GM12878 (cell line): ENCODE results near the gene FOXK1. TPM values are rescaled to one million over a fixed set of nuclear protein-coding genes. Genes with fewer than 3 reads are reported as not detected.

Experiments used
- ATAC-seq: fragments of 200-7000 bp; cut with Tn5 transposase; 3 replicates; pipeline ENCODE4 v1.9.1; 2020; ENCODE audit warnings: mild to moderate bottlenecking, moderate library complexity
- BruUV-seq: library from RNA; stranded (reverse); fragments of 400-500 nt; replicated peaks from 2 replicates; lab custom pipeline; 2021; lab: Mats Ljungman, UMichigan
- CTCF ChIA-PET: fragments of 300-600 bp; sonication (Branson Sonifier 250); formaldehyde crosslinking; extraction: SDS; loops from one replicate; lab custom pipeline; 2021; ENCODE audit warnings: inconsistent platforms; lab: Yijun Ruan, JAX
- POLR2A ChIA-PET: fragments of 350-600 bp; formaldehyde crosslinking; extraction: SDS; loops from one replicate; lab custom pipeline; 2021; ENCODE audit warnings: inconsistent platforms; lab: Charles Lee
- RAD21 ChIA-PET: fragments of 300-600 bp; sonication (Branson Sonifier 250); formaldehyde crosslinking; loops from one replicate; lab custom pipeline; 2023; ENCODE audit warnings: antibody characterized with exemption; ENCODE audit not compliant: unreplicated experiment; lab: Charles Lee
- SMC1A ChIA-PET: fragments of 300-600 bp; sonication (Branson Sonifier 250); formaldehyde crosslinking; loops from one replicate; lab custom pipeline; 2023; ENCODE audit not compliant: unreplicated experiment, uncharacterized antibody; lab: Charles Lee
- DNase-seq: peaks from one replicate; pipeline ENCODE4 v3.0.0-alpha.2; 2011; ENCODE audit warnings: low read depth, low spot score
- FAIRE-seq: peaks from 3 replicates; lab custom pipeline; 2011; peaks lifted over from hg19 to GRCh38; lab: Jason Lieb, UNC
- H2AFZ ChIP-seq: 2 replicates; pipeline ENCODE4 v1.6.0; 2011; ENCODE audit warnings: low read depth, low read length, control low read depth; ENCODE audit not compliant: control insufficient read depth
- H3K27ac ChIP-seq: 2 replicates; pipeline ENCODE4 v1.5.1; 2011; ENCODE audit warnings: control low read depth; ENCODE audit not compliant: control insufficient read depth, insufficient read depth
- H3K27me3 ChIP-seq, 2 experiments: replicated peaks in 1 of 2; 2 replicates each; pipeline versions ENCODE4 v1.6.0 to v1.6.1; 2011; ENCODE audit warnings: low read length in 1 of 2; ENCODE audit not compliant: control insufficient read depth in 2 of 2, insufficient read depth in 2 of 2
- H3K36me3 ChIP-seq, 2 experiments: 2 replicates each; pipeline ENCODE4 v1.5.1; 2011; ENCODE audit warnings: low read length in 1 of 2; ENCODE audit not compliant: control insufficient read depth in 2 of 2, insufficient read depth in 2 of 2
- H3K4me1 ChIP-seq: 2 replicates; pipeline ENCODE4 v1.6.1; 2011; ENCODE audit warnings: mild to moderate bottlenecking, low read length, moderate library complexity, mixed read lengths; ENCODE audit not compliant: control insufficient read depth, insufficient read depth
- H3K4me2 ChIP-seq: 2 replicates; pipeline ENCODE4 v1.6.0; 2011; ENCODE audit warnings: control low read depth; ENCODE audit not compliant: control insufficient read depth, insufficient read depth
- H3K4me3 ChIP-seq: fragments of 200-600 bp; sonication (generic); 2 replicates; pipeline ENCODE4 v1.5.1; 2016
- H3K79me2 ChIP-seq: 2 replicates; pipeline ENCODE4 v1.6.0; 2011; ENCODE audit warnings: low read length; ENCODE audit not compliant: control insufficient read depth, insufficient read depth
- H3K9ac ChIP-seq: 2 replicates; pipeline ENCODE4 v1.8.0; 2011; ENCODE audit warnings: low read length, control low read depth, mixed read lengths; ENCODE audit not compliant: control insufficient read depth, insufficient read depth
- H3K9me3 ChIP-seq: replicated peaks from 3 replicates; pipeline ENCODE4 v1.5.1; 2011; ENCODE audit warnings: mild to moderate bottlenecking, low read length; ENCODE audit not compliant: control insufficient read depth, insufficient read depth
- H4K20me1 ChIP-seq: 2 replicates; pipeline ENCODE4 v1.6.0; 2011; ENCODE audit not compliant: control insufficient read depth, insufficient read depth
- CREM ChIP-seq: IDR thresholded peaks from 2 replicates; pipeline ENCODE4 v1.6.1; 2014; ENCODE audit warnings: antibody characterized with exemption, low read depth
- FOXK2 ChIP-seq: fragments of 450-650 bp; IDR thresholded peaks from 2 replicates; pipeline ENCODE4 v1.6.1; 2017; ENCODE audit warnings: mild to moderate bottlenecking, moderate library complexity
- HDAC6 ChIP-seq: fragments of 200-600 bp; sonication (generic); IDR thresholded peaks from one replicate; pipeline ENCODE4 v1.8.0; 2017; ENCODE audit warnings: antibody characterized with exemption; ENCODE audit not compliant: unreplicated experiment
- IKZF1 ChIP-seq: fragments of 450-650 bp; conservative IDR thresholded peaks from 2 replicates; pipeline ENCODE4 v1.6.1; 2017; ENCODE audit warnings: antibody characterized with exemption, mild to moderate bottlenecking
- JUND ChIP-seq: IDR thresholded peaks from 2 replicates; pipeline ENCODE4 v1.6.1; 2012; ENCODE audit warnings: low read depth, mild to moderate bottlenecking, low read length, improper control_type of control experiment, moderate library complexity
- KAT2A ChIP-seq: conservative IDR thresholded peaks from 2 replicates; pipeline ENCODE4 v1.6.1; 2011; ENCODE audit warnings: low read depth, low read length; ENCODE audit not compliant: control insufficient read depth
- MEF2B ChIP-seq: fragments of 450-650 bp; IDR thresholded peaks from 2 replicates; pipeline ENCODE4 v1.6.1; 2018; ENCODE audit warnings: mild to moderate bottlenecking, moderate library complexity; ENCODE audit not compliant: partially characterized antibody, poor library complexity, severe bottlenecking
- MTA3 ChIP-seq: IDR thresholded peaks from 2 replicates; pipeline ENCODE4 v1.6.1; 2012; ENCODE audit warnings: low read length, inconsistent platforms, borderline replicate concordance
- SIX5 ChIP-seq: IDR thresholded peaks from 2 replicates; pipeline ENCODE4 v1.6.1; 2011; ENCODE audit warnings: mild to moderate bottlenecking, low read depth, low read length, moderate library complexity; ENCODE audit not compliant: severe bottlenecking
- SREBF2 ChIP-seq: IDR thresholded peaks from 2 replicates; pipeline ENCODE4 v1.6.1; 2012; ENCODE audit warnings: mild to moderate bottlenecking, low read length
- WGBS: methylation state at CpG from one replicate; pipeline ENCODE4 v1.1.6; 2016; ENCODE audit warnings: low lambda C conversion rate; ENCODE audit not compliant: insufficient replicate concordance, insufficient coverage; ENCODE audit errors: missing lambda C conversion rate; 5-methylcytosine and 5-hydroxymethylcytosine counted together
- in situ Hi-C: fragments of 300-500 bp; cut with MboI; formaldehyde crosslinking; loops from 9 replicates; pipeline ENCODE4 v1.14.3; 2018; ENCODE audit warnings: mixed read lengths
- intact Hi-C: fragments of 100-400 bp; cut with micrococcal nuclease; formaldehyde crosslinking; loops from one replicate; pipeline ENCODE4 v1.14.2; 2022; ENCODE audit not compliant: unreplicated experiment
- polyA plus RNA-seq, 11 experiments: library from polyadenylated mRNA; depleted of rRNA in 4 of 11; unstranded in 6 of 11; stranded (reverse) in 5 of 11; fragments of >200 nt; fragmentation: Nextera tagmentation in 4 of 11; fragmentation: Illumina TruSeq in 1 of 11; extraction: Ambion mirVana in 4 of 11; extraction: Trizol in 1 of 11; gene quantifications; 1 replicate in 1 of 11; 2 replicates in 10 of 11; pipeline versions ENCODE4 v1.2.1 to v1.2.3, GENCODE V29; 2011 to 2016; ENCODE audit warnings: inconsistent platforms in 2 of 11, missing spikeins in 2 of 11, low read depth in 1 of 11
- total RNA-seq, 4 experiments: library from RNA; depleted of rRNA in 3 of 4; stranded (reverse); fragments of >200 nt in 3 of 4; fragmentation: Illumina TruSeq in 1 of 4; extraction: Trizol in 1 of 4; gene quantifications; 2 replicates each; pipeline versions ENCODE4 v1.2.1 to v1.2.3, GENCODE V29; 2013 to 2021
- TF ChIP-seq, protein P1 (sequence below): fragments of 450-650 bp; formaldehyde crosslinking; IDR thresholded peaks from 2 replicates; pipeline ENCODE4 v1.5.0; 2022; ENCODE audit warnings: mild to moderate bottlenecking, missing genetic modification characterization

Gene FOXK1
- total and polyA plus RNA-seq, 10 of the 15 experiments (the other 5 are each of a cell fraction or from before 2014, with no cell fraction given), result 0.24 to 31.8 (median 4.5) TPM

DNA sequence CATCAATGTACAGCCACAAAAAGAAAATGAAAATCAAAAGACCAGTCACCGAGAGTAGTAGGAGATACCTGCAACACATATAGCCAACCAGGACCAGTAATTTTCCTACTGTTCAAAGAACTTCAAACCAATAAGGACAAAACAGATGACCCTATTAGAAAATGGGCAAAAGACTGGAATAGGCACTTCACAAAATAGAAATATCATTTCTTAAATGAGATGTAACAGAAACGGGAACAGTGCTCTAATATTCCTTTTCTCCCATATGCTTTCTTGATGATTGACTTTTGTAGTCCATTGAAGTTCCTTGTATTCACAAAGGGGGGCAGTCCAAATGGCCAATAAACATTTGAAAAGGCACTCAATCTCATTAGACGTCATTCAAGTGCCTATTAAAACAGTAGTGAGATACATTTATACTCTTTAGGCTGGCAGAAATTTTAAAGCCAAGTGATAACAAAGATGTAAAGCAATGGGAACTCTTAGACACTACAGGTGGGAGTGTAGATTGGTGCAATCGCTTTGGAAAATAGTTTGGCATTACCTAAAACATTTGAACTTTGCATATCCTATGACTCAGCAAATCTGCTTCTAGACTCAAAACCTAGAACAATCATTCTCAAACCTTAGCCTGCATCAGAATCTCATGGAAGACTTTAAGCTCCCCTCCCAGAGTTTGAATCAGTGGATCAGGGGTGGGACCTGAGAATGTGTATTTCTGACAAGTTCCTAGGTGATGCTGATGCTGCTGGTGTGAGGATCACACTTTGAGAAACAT, 24.3 kb upstream of the FOXK1 start:
- POLR2A ChIA-PET, result no interaction called here
- CTCF ChIA-PET, result no interaction called here
- H3K36me3 ChIP-seq, result no peaks in the 10 kb centered on the region
- RAD21 ChIA-PET, result no interaction called here
- SMC1A ChIA-PET, result no interaction called here
- FAIRE-seq, result no peak
- no peak overlapping the region for H3K27ac ChIP-seq
- no peaks in the 10 kb centered on the region for H3K4me1 ChIP-seq
- no peak overlapping the region for H3K4me2 ChIP-seq
- no peak for DNase-seq
- no peaks in the 10 kb centered on the region for H3K79me2 ChIP-seq
- H4K20me1 ChIP-seq, result no peaks in the 10 kb centered on the region
- ATAC-seq, result no peak
- no peaks in the 10 kb centered on the region for H3K27me3 ChIP-seq
- BruUV-seq, result no TSS peak
- H2AFZ ChIP-seq, result no peak overlapping the region
- TF ChIP-seq HDAC6 (no peak), JUND (no peak), CREM (no peak), KAT2A (no peak), FOXK2 (no peak), MTA3 (no peak), MEF2B (no peak), SIX5 (no peak), IKZF1 (no peak), SREBF2 (no peak)
- TF ChIP-seq, protein P1, sequence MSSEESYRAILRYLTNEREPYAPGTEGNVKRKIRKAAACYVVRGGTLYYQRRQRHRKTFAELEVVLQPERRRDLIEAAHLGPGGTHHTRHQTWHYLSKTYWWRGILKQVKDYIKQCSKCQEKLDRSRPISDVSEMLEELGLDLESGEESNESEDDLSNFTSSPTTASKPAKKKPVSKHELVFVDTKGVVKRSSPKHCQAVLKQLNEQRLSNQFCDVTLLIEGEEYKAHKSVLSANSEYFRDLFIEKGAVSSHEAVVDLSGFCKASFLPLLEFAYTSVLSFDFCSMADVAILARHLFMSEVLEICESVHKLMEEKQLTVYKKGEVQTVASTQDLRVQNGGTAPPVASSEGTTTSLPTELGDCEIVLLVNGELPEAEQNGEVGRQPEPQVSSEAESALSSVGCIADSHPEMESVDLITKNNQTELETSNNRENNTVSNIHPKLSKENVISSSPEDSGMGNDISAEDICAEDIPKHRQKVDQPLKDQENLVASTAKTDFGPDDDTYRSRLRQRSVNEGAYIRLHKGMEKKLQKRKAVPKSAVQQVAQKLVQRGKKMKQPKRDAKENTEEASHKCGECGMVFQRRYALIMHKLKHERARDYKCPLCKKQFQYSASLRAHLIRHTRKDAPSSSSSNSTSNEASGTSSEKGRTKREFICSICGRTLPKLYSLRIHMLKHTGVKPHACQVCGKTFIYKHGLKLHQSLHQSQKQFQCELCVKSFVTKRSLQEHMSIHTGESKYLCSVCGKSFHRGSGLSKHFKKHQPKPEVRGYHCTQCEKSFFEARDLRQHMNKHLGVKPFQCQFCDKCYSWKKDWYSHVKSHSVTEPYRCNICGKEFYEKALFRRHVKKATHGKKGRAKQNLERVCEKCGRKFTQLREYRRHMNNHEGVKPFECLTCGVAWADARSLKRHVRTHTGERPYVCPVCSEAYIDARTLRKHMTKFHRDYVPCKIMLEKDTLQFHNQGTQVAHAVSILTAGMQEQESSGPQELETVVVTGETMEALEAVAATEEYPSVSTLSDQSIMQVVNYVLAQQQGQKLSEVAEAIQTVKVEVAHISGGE (CRISPR knock-in tag), result no peak
- H3K4me3 ChIP-seq, result no peak overlapping the region
- H3K9ac ChIP-seq, result no peak overlapping the region
- in situ Hi-C loops, result no loop called here
- peaks cover 3% of the 10 kb centered on the region; the same call in 1 of the 3 replicates for H3K9me3 ChIP-seq
- intact Hi-C loops, result no loop called here
- 27% methylated on average over 4 of the region's 4 CpGs for WGBS
